ENCODE measurements around the gene RBFOX2. TPM values are rescaled to one million over a fixed set of nuclear protein-coding genes. Genes with fewer than 3 reads are reported as not detected.

The RBFOX2 gene
- total and polyA plus RNA-seq, 2 donors (not counting 1 experiment from before 2014, with no cell fraction given): 173 to 190 TPM

- Histone ChIP-seq H3K79me2 (ENCODE audit: control insufficient read depth, insufficient read depth, low read length) (peaks cover 71% of the 10 kb centered on the region), H4K20me1 (ENCODE audit: control insufficient read depth, extremely low read depth, insufficient read depth, low read length) (no peaks in the 10 kb centered on the region), H3K4me1 (ENCODE audit: control insufficient read depth, extremely low read depth, insufficient read depth, low read length) (peaks cover 26% of the 10 kb centered on the region), H3K9ac (ENCODE audit: insufficient read depth, low read length) (no peak overlapping the region), H3K36me3 (ENCODE audit: control insufficient read depth, insufficient read depth, low read length) (no peaks in the 10 kb centered on the region), H3K4me3 (replicated peaks in 1 of 4; ENCODE audit: control extremely low read depth in 1 of 4, insufficient read depth in 1 of 4, low read depth in 3 of 4, low read length in 4 of 4) (peak overlapping the region in 1 of 4 experiments; percentile 27), H3K27me3 (ENCODE audit: control insufficient read depth, insufficient read depth, low read length) (no peaks in the 10 kb centered on the region), H3K9me3 (ENCODE audit: control insufficient read depth, insufficient read depth, low read depth, low read length) (no peaks in the 10 kb centered on the region), H2AFZ (ENCODE audit: low read length) (no peak overlapping the region), H3K4me2 (ENCODE audit: extremely low read depth, insufficient read depth, low read length) (no peak overlapping the region), H3K27ac (ENCODE audit: insufficient read depth, low read length) (no peak overlapping the region)
- DNase-seq (ENCODE audit: low read depth in 2 of 2): no peak
- TF ChIP-seq EZH2 (IDR thresholded peaks at IDR 0.05; ENCODE audit: low read length, missing control alignments) (no peak), CTCF (conservative IDR thresholded peaks at IDR 0.05 in 1 of 2, IDR thresholded peaks at IDR 0.05 in 1 of 2; ENCODE audit: low read depth in 1 of 2, low read length in 2 of 2) (no peak)
Measured at GRCh38 chr22:36015155-36015810, 13.3 kb downstream of the RBFOX2 start.

GRCh38 chr22:36014546-36015074, 14.0 kb downstream of the RBFOX2 start:
- Histone ChIP-seq H3K36me3 (ENCODE audit: control insufficient read depth, insufficient read depth, low read length) (no peaks in the 10 kb centered on the region), H3K4me1 (ENCODE audit: control insufficient read depth, extremely low read depth, insufficient read depth, low read length) (peaks cover 32% of the 10 kb centered on the region), H2AFZ (ENCODE audit: low read length) (no peak overlapping the region), H3K27me3 (ENCODE audit: control insufficient read depth, insufficient read depth, low read length) (no peaks in the 10 kb centered on the region), H3K9ac (ENCODE audit: insufficient read depth, low read length) (no peak overlapping the region), H3K27ac (ENCODE audit: insufficient read depth, low read length) (no peak overlapping the region), H4K20me1 (ENCODE audit: control insufficient read depth, extremely low read depth, insufficient read depth, low read length) (no peaks in the 10 kb centered on the region), H3K9me3 (ENCODE audit: control insufficient read depth, insufficient read depth, low read depth, low read length) (no peaks in the 10 kb centered on the region), H3K4me3 (replicated peaks in 1 of 4; ENCODE audit: control extremely low read depth in 1 of 4, insufficient read depth in 1 of 4, low read depth in 3 of 4, low read length in 4 of 4) (no peak overlapping the region), H3K79me2 (ENCODE audit: control insufficient read depth, insufficient read depth, low read length) (peaks cover 77% of the 10 kb centered on the region), H3K4me2 (ENCODE audit: extremely low read depth, insufficient read depth, low read length) (no peak overlapping the region)
- TF ChIP-seq EZH2 (IDR thresholded peaks at IDR 0.05; ENCODE audit: low read length, missing control alignments) (no peak), CTCF (conservative IDR thresholded peaks at IDR 0.05 in 1 of 2, IDR thresholded peaks at IDR 0.05 in 1 of 2; ENCODE audit: low read depth in 1 of 2, low read length in 2 of 2) (no peak)
- no peak for DNase-seq (ENCODE audit: low read depth in 2 of 2)

- Histone ChIP-seq H3K9ac (ENCODE audit: insufficient read depth, low read length) (no peak overlapping the region), H4K20me1 (ENCODE audit: control insufficient read depth, extremely low read depth, insufficient read depth, low read length) (no peaks in the 10 kb centered on the region), H3K9me3 (ENCODE audit: control insufficient read depth, insufficient read depth, low read depth, low read length) (no peaks in the 10 kb centered on the region), H3K36me3 (ENCODE audit: control insufficient read depth, insufficient read depth, low read length) (no peaks in the 10 kb centered on the region), H2AFZ (ENCODE audit: low read length) (no peak overlapping the region), H3K79me2 (ENCODE audit: control insufficient read depth, insufficient read depth, low read length) (peaks cover 77% of the 10 kb centered on the region), H3K4me3 (replicated peaks in 1 of 4; ENCODE audit: control extremely low read depth in 1 of 4, insufficient read depth in 1 of 4, low read depth in 3 of 4, low read length in 4 of 4) (no peak overlapping the region), H3K27me3 (ENCODE audit: control insufficient read depth, insufficient read depth, low read length) (no peaks in the 10 kb centered on the region), H3K4me1 (ENCODE audit: control insufficient read depth, extremely low read depth, insufficient read depth, low read length) (peaks cover 34% of the 10 kb centered on the region), H3K27ac (ENCODE audit: insufficient read depth, low read length) (no peak overlapping the region), H3K4me2 (ENCODE audit: extremely low read depth, insufficient read depth, low read length) (no peak overlapping the region)
- no peak for TF ChIP-seq EZH2 (IDR thresholded peaks at IDR 0.05; ENCODE audit: low read length, missing control alignments)
- DNase-seq (ENCODE audit: low read depth in 2 of 2): no peak
Measured at GRCh38 chr22:36012332-36012731, 16.3 kb downstream of the RBFOX2 start.

All from fibroblast of lung (primary cell).